Endothelial cell of umbilical vein (primary cell): ENCODE results near the gene PRDX5. TPM values are rescaled to one million over a fixed set of nuclear protein-coding genes. Genes with fewer than 3 reads are reported as not detected.

ENCODE experiments used
- BruUV-seq: library from RNA; stranded (reverse); fragments of 400-500 nt; replicated peaks from 2 replicates; lab custom pipeline; 2021; lab: Mats Ljungman, UMichigan
- CTCF ChIA-PET: fragments of 300-600, 350-600 bp; sonication (Branson Sonifier 250); formaldehyde crosslinking; loops from one replicate; lab custom pipeline; 2021; ENCODE audit warnings: antibody characterized with exemption, inconsistent platforms; lab: Charles Lee
- POLR2A ChIA-PET: fragments of 300-600, 350-600 bp; sonication (Branson Sonifier 250); formaldehyde crosslinking; loops from one replicate; lab custom pipeline; 2021; ENCODE audit warnings: antibody characterized with exemption, inconsistent platforms; lab: Charles Lee
- DNase-seq: peaks from one replicate; pipeline ENCODE4 v3.0.0-alpha.2; 2011; ENCODE audit warnings: low read depth, low spot score
- FAIRE-seq: peaks from 2 replicates; lab custom pipeline; 2011; peaks lifted over from hg19 to GRCh38; lab: Jason Lieb, UNC
- H2AFZ ChIP-seq: 2 replicates; pipeline ENCODE4 v1.6.0; 2012; ENCODE audit warnings: low read depth, low read length, control low read depth, inconsistent platforms
- H3K27ac ChIP-seq: 2 replicates; pipeline ENCODE4 v1.5.1; 2011; ENCODE audit warnings: low read depth, mild to moderate bottlenecking, control low read depth, low read length, moderate library complexity; ENCODE audit not compliant: insufficient read depth
- H3K27me3 ChIP-seq, 2 experiments: 2 replicates each; pipeline versions ENCODE4 v1.6.0 to v1.6.1; 2011; ENCODE audit warnings: low read length in 2 of 2, mixed read lengths in 1 of 2; ENCODE audit not compliant: control insufficient read depth in 2 of 2, insufficient read depth in 2 of 2
- H3K36me3 ChIP-seq, 2 experiments: 2 replicates in 1 of 2; 3 replicates in 1 of 2; pipeline ENCODE4 v1.5.1; 2011; ENCODE audit warnings: low read length in 2 of 2, mild to moderate bottlenecking in 1 of 2, moderate library complexity in 1 of 2; ENCODE audit not compliant: control insufficient read depth in 2 of 2, insufficient read depth in 2 of 2; ENCODE audit errors: extremely low read depth in 1 of 2
- H3K4me1 ChIP-seq: 3 replicates; pipeline ENCODE4 v1.5.1; 2011; ENCODE audit warnings: mild to moderate bottlenecking, low read length; ENCODE audit not compliant: control insufficient read depth, insufficient read depth; ENCODE audit errors: extremely low read depth
- H3K4me2 ChIP-seq: 2 replicates; pipeline ENCODE4 v1.6.1; 2011; ENCODE audit warnings: low read length, control low read depth, mixed read lengths; ENCODE audit not compliant: insufficient read depth
- H3K4me3 ChIP-seq, 3 experiments: fragments of 200-600 bp in 1 of 3; sonication (generic), shearing (Covaris generic) in 1 of 3; replicated peaks in 1 of 3; 2 replicates each; pipeline ENCODE4 v1.5.1; 2011 to 2016; ENCODE audit warnings: control low read depth in 3 of 3, low read length in 3 of 3, mild to moderate bottlenecking in 2 of 3, inconsistent platforms in 1 of 3, low read depth in 1 of 3, moderate library complexity in 1 of 3; ENCODE audit not compliant: insufficient read depth in 1 of 3
- H3K79me2 ChIP-seq: 2 replicates; pipeline ENCODE4 v1.6.0; 2012; ENCODE audit warnings: low read length, inconsistent platforms; ENCODE audit not compliant: control insufficient read depth, insufficient read depth
- H3K9ac ChIP-seq: replicated peaks from 2 replicates; pipeline ENCODE3; 2011; ENCODE audit warnings: low read length, control low read depth; ENCODE audit not compliant: insufficient read depth; ENCODE audit errors: extremely low read depth
- H3K9me1 ChIP-seq: replicated peaks from 3 replicates; pipeline ENCODE4 v1.6.0; 2011; ENCODE audit warnings: mild to moderate bottlenecking, low read length; ENCODE audit not compliant: control insufficient read depth, insufficient read depth; ENCODE audit errors: extremely low read depth
- H3K9me3 ChIP-seq: replicated peaks from 2 replicates; pipeline ENCODE4 v1.5.1; 2012; ENCODE audit warnings: low read length, inconsistent platforms; ENCODE audit not compliant: control insufficient read depth, insufficient read depth
- H4K20me1 ChIP-seq: replicated peaks from 2 replicates; pipeline ENCODE3; 2011; ENCODE audit warnings: mild to moderate bottlenecking, low read length; ENCODE audit not compliant: control insufficient read depth, insufficient read depth; ENCODE audit errors: extremely low read depth
- CTCF ChIP-seq, 2 donors: IDR thresholded peaks; 1 replicate in 1 of 2; 2 replicates in 1 of 2; pipeline ENCODE4 v1.5.1; 2011; ENCODE audit warnings: low read length in 2 of 2, mild to moderate bottlenecking in 2 of 2, moderate library complexity in 2 of 2, control low read depth in 1 of 2, inconsistent platforms in 1 of 2, low read depth in 1 of 2; ENCODE audit not compliant: insufficient read depth in 1 of 2; ENCODE audit errors: extremely low read depth in 1 of 2
- EZH2 ChIP-seq: IDR thresholded peaks from 2 replicates; pipeline ENCODE4 v1.6.1; 2012; ENCODE audit warnings: borderline replicate concordance, low read depth, mild to moderate bottlenecking, moderate library complexity, low read length, inconsistent platforms; ENCODE audit not compliant: severe bottlenecking
- FOS ChIP-seq: IDR thresholded peaks from 2 replicates; pipeline ENCODE4 v1.6.1; 2011; ENCODE audit warnings: mild to moderate bottlenecking, low read length, moderate library complexity, borderline replicate concordance; ENCODE audit not compliant: insufficient read depth
- GATA2 ChIP-seq: IDR thresholded peaks from 2 replicates; pipeline ENCODE4 v1.7.0; 2011; ENCODE audit warnings: low read depth, mild to moderate bottlenecking, moderate library complexity, mixed read lengths, low read length; ENCODE audit not compliant: insufficient read length, insufficient read depth
- JUN ChIP-seq: IDR thresholded peaks from 2 replicates; pipeline ENCODE4 v1.6.1; 2011; ENCODE audit warnings: borderline replicate concordance, low read depth; ENCODE audit not compliant: insufficient read length, insufficient read depth
- MAX ChIP-seq: IDR thresholded peaks from 2 replicates; pipeline ENCODE4 v1.6.1; 2011; ENCODE audit not compliant: insufficient read depth, insufficient read length
- MYC ChIP-seq: IDR thresholded peaks from one replicate; pipeline ENCODE4 v1.6.1; 2011; ENCODE audit warnings: mild to moderate bottlenecking, low read depth, low read length
- POLR2A ChIP-seq: IDR thresholded peaks from 2 replicates; pipeline ENCODE4 v1.6.1; 2012; ENCODE audit warnings: low read depth, mild to moderate bottlenecking, control low read depth, low read length
- POLR2AphosphoS5 ChIP-seq: IDR thresholded peaks from 2 replicates; pipeline ENCODE4 v1.6.1; 2012; ENCODE audit warnings: low read depth, mild to moderate bottlenecking, control low read depth, low read length, moderate library complexity; ENCODE audit not compliant: insufficient read depth
- dilution Hi-C: fragments of 300-500 bp; cut with MboI; formaldehyde crosslinking; loops from one replicate; pipeline ENCODE4 v1.15.0; 2019; ENCODE audit warnings: low sequenced_read_pairs; ENCODE audit not compliant: extremely low pct_ligation_motif_present
- intact Hi-C: fragments of 100-400 bp; cut with micrococcal nuclease; formaldehyde crosslinking; loops from one replicate; pipeline ENCODE4 v1.10.0; 2022
- polyA plus RNA-seq, 4 experiments: library from polyadenylated mRNA; depleted of rRNA in 3 of 4; stranded (reverse) in 3 of 4; unstranded in 1 of 4; fragments of >200 nt; gene quantifications; 2 replicates each; pipeline versions ENCODE4 v1.2.1 to v1.2.3, GENCODE V29; 2011 to 2012; ENCODE audit warnings: missing spikeins in 1 of 4
- total RNA-seq: library from RNA; stranded (reverse); gene quantifications from 2 replicates; pipeline ENCODE4 v1.2.3, GENCODE V29; 2021

The PRDX5 gene
- total and polyA plus RNA-seq, 2 donors (not counting 3 experiments of a cell fraction or from before 2014, with no cell fraction given), result 199 to 709 TPM

- FAIRE-seq, result no peak
- Histone ChIP-seq H3K27me3 (peaks cover 27 to 40% of the 10 kb centered on the region in 2 experiments), H3K4me3 (no peak overlapping the region), H3K79me2 (no peaks in the 10 kb centered on the region), H3K4me1 (peaks cover 6% of the 10 kb centered on the region), H2AFZ (no peak overlapping the region), H4K20me1 (no peaks in the 10 kb centered on the region), H3K9ac (no peak overlapping the region), H3K9me3 (no peaks in the 10 kb centered on the region), H3K36me3 (no peaks in the 10 kb centered on the region), H3K9me1 (no peaks in the 10 kb centered on the region), H3K27ac (no peak overlapping the region), H3K4me2 (no peak overlapping the region)
- intact Hi-C loops, result loop anchor here (5.0 kb wide), 1 partner anchor 102 kb away; the partner anchor contains the start of gene STIP1
- POLR2A ChIA-PET, result no interaction called here
- CTCF ChIA-PET, result interaction anchor here (2.9 to 4.5 kb wide), 2 partner anchors 12 to 16 kb away, joined by 17 to 23 read pairs; partner anchors contain the start of gene ESRRA
- dilution Hi-C loops, result no loop called here
- no peak for DNase-seq
- no peak for TF ChIP-seq POLR2AphosphoS5
- TF ChIP-seq MAX, result no peak
- no peak for TF ChIP-seq FOS
- TF ChIP-seq MYC, result no peak
- no peak for TF ChIP-seq GATA2
- no peak for TF ChIP-seq CTCF (IDR thresholded peaks at IDR 0.05; ENCODE audit: extremely low read depth in 1 of 2, insufficient read depth in 1 of 2, low read depth in 1 of 2, low read length in 2 of 2)
- TF ChIP-seq POLR2A, result no peak
- TF ChIP-seq EZH2, result no peak
- TF ChIP-seq JUN, result no peak
- no TSS peak for BruUV-seq
Observed at GRCh38 chr11:64289002-64289564, 28.8 kb upstream of the PRDX5 start.
